Stomach (tissue), 9 donors: Measurements from ENCODE around the gene ZNF391. TPM values are rescaled to one million over a fixed set of nuclear protein-coding genes. Genes with fewer than 3 reads are reported as not detected.
"Not testable (repeated sequence)": the region's sequence is repeated elsewhere in the genome, so short reads cannot be mapped to it uniquely, and the experiment has no call there.

Experiments used
- DNase-seq, 2 donors: peaks; one replicate each; pipeline versions ENCODE4 v3.0.0 to v3.0.0-alpha.2; 2013 to 2019
- H3K27ac ChIP-seq, 5 donors: fragments of 200-600 bp in 4 of 5; sonication (generic) in 4 of 5; one replicate each; pipeline ENCODE4 v1.5.1; 2013 to 2019; ENCODE audit warnings: mild to moderate bottlenecking in 1 of 5, moderate library complexity in 1 of 5
- H3K27me3 ChIP-seq, 3 donors: fragments of 200-600 bp; sonication (generic); one replicate each; pipeline ENCODE4 v1.5.1; 2017 to 2019; ENCODE audit warnings: mixed run types in 1 of 3
- H3K36me3 ChIP-seq, 4 donors: fragments of 200-600 bp; sonication (generic); 1 replicate in 3 of 4; 2 replicates in 1 of 4; pipeline ENCODE4 v1.5.1; 2016 to 2019
- H3K4me1 ChIP-seq, 4 donors: fragments of 200-600 bp; sonication (generic); one replicate each; pipeline ENCODE4 v1.5.1; 2016 to 2019
- H3K4me3 ChIP-seq, 4 donors: fragments of 200-600 bp; sonication (generic) in 3 of 4; one replicate each; pipeline ENCODE4 v1.5.1; 2016 to 2019; ENCODE audit warnings: mild to moderate bottlenecking in 1 of 4
- H3K9me3 ChIP-seq, 4 donors: fragments of 200-600 bp; sonication (generic); one replicate each; pipeline ENCODE4 v1.5.1; 2016 to 2019
- CTCF ChIP-seq, 7 experiments: fragments of 450-650 bp in 4 of 7; fragments of 200-600 bp in 3 of 7; sonication (generic) in 3 of 7; IDR thresholded peaks; one replicate each; pipeline ENCODE4 v1.5.1; 2016 to 2019; ENCODE audit warnings: antibody characterized with exemption in 7 of 7, control low read depth in 2 of 7, mild to moderate bottlenecking in 1 of 7
- EP300 ChIP-seq: sonication (generic); formaldehyde crosslinking; IDR thresholded peaks from one replicate; pipeline ENCODE4 v1.6.1; 2017; ENCODE audit warnings: antibody characterized with exemption
- POLR2A ChIP-seq, 4 donors: fragments of 450-650 bp; IDR thresholded peaks; one replicate each; pipeline ENCODE4 v1.6.1; 2016; ENCODE audit warnings: antibody characterized with exemption in 4 of 4, control low read depth in 2 of 4, mild to moderate bottlenecking in 1 of 4, moderate library complexity in 1 of 4
- POLR2AphosphoS5 ChIP-seq, 3 donors: sonication (generic); formaldehyde crosslinking; IDR thresholded peaks; one replicate each; pipeline ENCODE4 v1.6.1; 2016; ENCODE audit warnings: antibody characterized with exemption in 3 of 3
- WGBS, 5 donors: extraction: QIAGEN DNeasy Blood & Tissue Kit in 3 of 5; methylation state at CpG; one replicate each; pipeline versions ENCODE4 v1.1.5 to v1.1.7; 2013 to 2018; 5-methylcytosine and 5-hydroxymethylcytosine counted together
- intact Hi-C: fragments of 100-400 bp; cut with DNase I; formaldehyde crosslinking; loops from one replicate; pipeline ENCODE4 v1.15.1; 2023; ENCODE audit warnings: low total_unique reads
- polyA plus RNA-seq, 3 donors: library from polyadenylated mRNA; stranded (reverse); fragments of 200-250 nt; gene quantifications; one replicate each; pipeline ENCODE4 v1.2.3, GENCODE V29; 2013
- total RNA-seq, 5 donors: library from RNA; depleted of rRNA; stranded (reverse); fragments of >200 nt; gene quantifications; one replicate each; pipeline versions ENCODE4 v1.1.0 to v1.2.3, GENCODE V29; 2014 to 2016
- donor health status: healthy with polysubstance abuse.
- donor health status: Bipolar disorder and iron deficiency.
- donor health status: healthy.

ZNF391 gene
- total and polyA plus RNA-seq, 8 donors: under 0.01 to 1.9 (median 0.82) TPM

GRCh38 chr6:27375613-27376079 lies 12.9 kb upstream of the ZNF391 start:
- H3K4me3 ChIP-seq: peak overlapping the region; percentile 66 to 85 (median 81)
- peak in 1 of 2 donors; percentile 42 for DNase-seq
- peak overlapping the region in 1 of 5 donors; percentile 82 for H3K27ac ChIP-seq
- H3K4me1 ChIP-seq: peaks cover 6 to 17% (median 14%) of the 10 kb centered on the region in 4 donors
- no peaks in the 10 kb centered on the region for H3K9me3 ChIP-seq
- 45 to 49% (median 45%) methylated on average over 7 of the region's 7 CpGs for WGBS, 5 donors
- intact Hi-C loops: no loop called here
- TF ChIP-seq POLR2AphosphoS5 (IDR thresholded peaks at IDR 0.05) (no peak), CTCF (IDR thresholded peaks at IDR 0.05) (no peak), POLR2A (IDR thresholded peaks at IDR 0.05) (no peak), EP300 (no peak)
- peaks cover 0 to 7% (median 0%) of the 10 kb centered on the region in 3 donors for H3K27me3 ChIP-seq
- peaks cover 0 to 3% (median 0%) of the 10 kb centered on the region in 4 donors for H3K36me3 ChIP-seq

- H3K4me1 ChIP-seq: peaks cover 6 to 17% (median 14%) of the 10 kb centered on the region in 4 donors
- H3K9me3 ChIP-seq, H3K27ac ChIP-seq, DNase-seq, H3K4me3 ChIP-seq, H3K36me3 ChIP-seq, intact Hi-C loops: not testable (repeated sequence)
- peaks cover 0 to 16% (median 0%) of the 10 kb centered on the region in 3 donors for H3K27me3 ChIP-seq
- 61 to 70% (median 63%) methylated on average over 4 of the region's 4 CpGs for WGBS, 5 donors
Measured at GRCh38 chr6:27378406-27378805, 10.2 kb upstream of the ZNF391 start.

DNA sequence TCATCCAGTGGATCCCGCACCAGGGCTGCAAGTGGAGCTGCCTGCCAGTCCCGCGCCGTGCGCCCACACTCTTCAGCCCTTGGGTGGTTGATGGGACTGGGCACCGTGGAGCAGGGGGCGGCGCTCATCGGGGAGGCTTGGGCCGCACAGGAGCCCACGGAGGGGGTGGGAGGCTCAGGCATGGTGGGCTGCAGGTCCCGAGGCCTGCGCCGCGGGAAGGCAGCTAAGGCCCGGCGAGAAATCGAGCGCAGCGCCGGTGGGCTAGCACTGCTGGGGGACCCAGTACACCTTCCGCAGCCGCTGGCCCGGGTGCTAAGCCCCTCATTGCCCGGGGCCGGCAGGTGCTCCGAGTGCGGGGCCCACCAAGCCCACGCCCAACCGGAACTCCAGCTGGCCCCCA lies 7.6 kb upstream of the ZNF391 start:
- intact Hi-C loops, H3K27ac ChIP-seq, H3K36me3 ChIP-seq, DNase-seq, H3K4me3 ChIP-seq, H3K4me1 ChIP-seq, H3K27me3 ChIP-seq: not testable (repeated sequence)
- H3K9me3 ChIP-seq: peaks cover 0 to 10% (median 3%) of the 10 kb centered on the region in 4 donors
- whole genome bisulfite sequencing, 5 donors: 97 to 100% (median 98%) methylated on average over 1 to 30 of the region's 30 CpGs

GRCh38 chr6:27383011-27383410 lies 5.5 kb upstream of the ZNF391 start:
- Histone ChIP-seq H3K4me3 (no peak overlapping the region), H3K4me1 (peaks cover 0 to 6% (median 2%) of the 10 kb centered on the region in 4 donors), H3K9me3 (peaks cover 0 to 10% (median 3%) of the 10 kb centered on the region in 4 donors), H3K27me3 (peaks cover 0 to 9% (median 0%) of the 10 kb centered on the region in 3 donors), H3K27ac (no peak overlapping the region), H3K36me3 (no peaks in the 10 kb centered on the region)
- TF ChIP-seq POLR2AphosphoS5 (IDR thresholded peaks at IDR 0.05): no peak
- no peak for TF ChIP-seq POLR2A (IDR thresholded peaks at IDR 0.05)
- TF ChIP-seq CTCF (IDR thresholded peaks at IDR 0.05): no peak
- no peak for TF ChIP-seq EP300
- intact Hi-C loops: no loop called here
- no peak for DNase-seq
- WGBS, 5 donors: 67 to 87% (median 72%) methylated on average over 4 of the region's 4 CpGs

GRCh38 chr6:27383481-27383880 lies 5.1 kb upstream of the ZNF391 start:
- Histone ChIP-seq H3K36me3 (no peaks in the 10 kb centered on the region), H3K27ac (no peak overlapping the region), H3K4me3 (no peak overlapping the region), H3K4me1 (peaks cover 0 to 9% (median 4%) of the 10 kb centered on the region in 4 donors), H3K9me3 (peaks cover 0 to 10% (median 3%) of the 10 kb centered on the region in 4 donors), H3K27me3 (peaks cover 0 to 9% (median 0%) of the 10 kb centered on the region in 3 donors)
- no peak for DNase-seq
- intact Hi-C loops: no loop called here
- TF ChIP-seq CTCF (IDR thresholded peaks at IDR 0.05) (no peak), POLR2A (IDR thresholded peaks at IDR 0.05) (no peak), POLR2AphosphoS5 (IDR thresholded peaks at IDR 0.05) (no peak), EP300 (no peak)
- WGBS, 5 donors: 56 to 78% (median 70%) methylated on average over 1 of the region's 1 CpG
